ENCODE data around the gene HMGA1. TPM values are rescaled to one million over a fixed set of nuclear protein-coding genes. Genes with fewer than 3 reads are reported as not detected.

HMGA1 gene
- total RNA-seq, 2 experiments from 2014 or later, result 291 to 318 TPM

GRCh38 chr6:34204693-34205092 lies 32.0 kb upstream of the HMGA1 start:
- Mint-ChIP-seq H3K27me3 (no peaks in the 10 kb centered on the region), H3K27ac (no peak overlapping the region), H3K4me1 (peaks cover 14% of the 10 kb centered on the region), H3K9me3 (peaks cover 3% of the 10 kb centered on the region), H3K4me3 (no peak overlapping the region), H3K36me3 (ENCODE audit: low read depth) (no peaks in the 10 kb centered on the region)
- no peak for DNase-seq
- ChIA-PET POLR2A (no interaction called here), CTCF (interaction anchor here (0.6 to 4.8 kb wide), 4 partner anchors 8 to 23 kb away, joined by 3 to 36 read pairs (median 4); no protein-coding TSS in a partner anchor)

- H3K36me3 Mint-ChIP-seq (ENCODE audit: low read depth), result no peaks in the 10 kb centered on the region
- no peak for DNase-seq
- peaks cover 3% of the 10 kb centered on the region for H3K9me3 Mint-ChIP-seq
- H3K27ac Mint-ChIP-seq, result no peak overlapping the region
- H3K27me3 Mint-ChIP-seq, result no peaks in the 10 kb centered on the region
- H3K4me3 Mint-ChIP-seq, result no peak overlapping the region
- ChIA-PET POLR2A (no interaction called here), CTCF (interaction anchor here (0.6 to 4.8 kb wide), 3 partner anchors 9 to 43 kb away, joined by 3 to 36 read pairs (median 5); no protein-coding TSS in a partner anchor)
- H3K4me1 Mint-ChIP-seq, result peaks cover 14% of the 10 kb centered on the region
These were observed 31.2 kb upstream of the HMGA1 start for GRCh38 chr6:34205466-34205865.

GRCh38 chr6:34205916-34206315 lies 30.8 kb upstream of the HMGA1 start:
- H3K4me1 Mint-ChIP-seq, result peaks cover 14% of the 10 kb centered on the region
- no peaks in the 10 kb centered on the region for H3K27me3 Mint-ChIP-seq
- ChIA-PET POLR2A (no interaction called here), CTCF (interaction anchor here (0.6 to 4.8 kb wide), 3 partner anchors 9 to 43 kb away, joined by 3 to 36 read pairs (median 5); no protein-coding TSS in a partner anchor)
- H3K9me3 Mint-ChIP-seq, result peaks cover 3% of the 10 kb centered on the region
- H3K27ac Mint-ChIP-seq, result no peak overlapping the region
- no peaks in the 10 kb centered on the region for H3K36me3 Mint-ChIP-seq (ENCODE audit: low read depth)
- H3K4me3 Mint-ChIP-seq, result no peak overlapping the region
- DNase-seq, result no peak

- ChIA-PET POLR2A (no interaction called here), CTCF (interaction anchor here (4.8 kb wide), 1 partner anchor 10 kb away, joined by 36 read pairs; no protein-coding TSS in a partner anchor)
- peaks cover 14% of the 10 kb centered on the region for H3K4me1 Mint-ChIP-seq
- H3K4me3 Mint-ChIP-seq, result no peak overlapping the region
- peaks cover 2% of the 10 kb centered on the region for H3K9me3 Mint-ChIP-seq
- H3K27me3 Mint-ChIP-seq, result no peaks in the 10 kb centered on the region
- no peak overlapping the region for H3K27ac Mint-ChIP-seq
- no peak for DNase-seq
- no peaks in the 10 kb centered on the region for H3K36me3 Mint-ChIP-seq (ENCODE audit: low read depth)
These were observed 29.9 kb upstream of the HMGA1 start for GRCh38 chr6:34206726-34207125.

- peaks cover 14% of the 10 kb centered on the region for H3K4me1 Mint-ChIP-seq
- POLR2A ChIA-PET, result no interaction called here
- no peaks in the 10 kb centered on the region for H3K27me3 Mint-ChIP-seq
- H3K27ac Mint-ChIP-seq, result no peak overlapping the region
- no peaks in the 10 kb centered on the region for H3K36me3 Mint-ChIP-seq (ENCODE audit: low read depth)
- H3K4me3 Mint-ChIP-seq, result no peak overlapping the region
- CTCF ChIA-PET, result interaction anchor here (0.5 to 4.8 kb wide), 3 partner anchors 11 to 759 kb away, joined by 3 to 36 read pairs (median 6); no protein-coding TSS in a partner anchor
- no peaks in the 10 kb centered on the region for H3K9me3 Mint-ChIP-seq
- no peak for DNase-seq
These were observed 28.8 kb upstream of the HMGA1 start for GRCh38 chr6:34207695-34208443.

DNA sequence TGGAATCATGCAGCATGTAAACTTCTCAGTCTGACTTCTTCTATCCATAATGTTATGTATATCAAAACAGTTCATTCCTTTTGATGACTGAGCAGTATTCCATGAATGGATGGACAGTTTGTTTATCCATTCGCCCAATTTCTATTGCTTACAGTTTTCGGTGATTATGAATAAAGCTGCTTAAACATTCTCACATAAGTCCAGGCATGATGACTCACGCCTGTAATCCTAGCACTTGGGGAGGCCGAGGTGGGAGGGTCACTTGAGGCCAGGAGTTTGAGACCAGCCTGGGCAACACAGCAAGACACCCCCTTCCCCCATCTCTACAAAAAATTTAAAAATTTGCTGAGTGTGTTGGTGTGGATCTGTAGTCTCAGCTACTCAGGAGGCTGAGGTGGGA lies 22.9 kb upstream of the HMGA1 start:
- ChIA-PET POLR2A (no interaction called here), CTCF (interaction anchor here (0.6 to 0.9 kb wide), 3 partner anchors 9 to 26 kb away, joined by 3 to 5 read pairs (median 4); no protein-coding TSS in a partner anchor)
- H3K4me3 Mint-ChIP-seq, result no peak overlapping the region
- H3K4me1 Mint-ChIP-seq, result peaks cover 4% of the 10 kb centered on the region
- H3K27ac Mint-ChIP-seq, result no peak overlapping the region
- H3K27me3 Mint-ChIP-seq, result no peaks in the 10 kb centered on the region
- no peaks in the 10 kb centered on the region for H3K36me3 Mint-ChIP-seq (ENCODE audit: low read depth)
- H3K9me3 Mint-ChIP-seq, result no peaks in the 10 kb centered on the region
- no peak for DNase-seq

DNA sequence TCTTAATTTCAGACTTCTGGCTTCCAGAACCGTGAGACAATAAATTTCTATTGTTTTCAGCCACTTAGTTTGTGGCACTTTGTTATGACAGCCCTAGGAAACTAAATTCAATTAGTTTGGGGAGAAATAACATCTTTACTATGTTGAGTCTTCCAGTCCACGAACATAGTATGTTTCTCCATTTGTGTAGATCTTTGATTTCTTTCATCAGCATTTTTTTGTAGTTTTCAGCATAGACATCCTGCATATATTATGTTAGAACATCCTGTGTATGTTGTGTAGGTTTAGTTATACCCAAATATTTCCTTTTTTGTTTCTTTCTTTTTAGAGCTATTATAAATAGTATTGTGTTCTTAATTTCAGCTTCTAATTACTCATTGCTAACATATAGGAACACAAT lies 18.0 kb upstream of the HMGA1 start:
- Mint-ChIP-seq H3K4me1 (peaks cover 15% of the 10 kb centered on the region), H3K4me3 (no peak overlapping the region), H3K9me3 (no peaks in the 10 kb centered on the region), H3K27me3 (no peaks in the 10 kb centered on the region), H3K27ac (no peak overlapping the region), H3K36me3 (ENCODE audit: low read depth) (no peaks in the 10 kb centered on the region)
- CTCF ChIA-PET, result interaction anchor here (0.7 to 1.6 kb wide), 3 partner anchors 36 to 533 kb away, joined by 3 read pairs; no protein-coding TSS in a partner anchor
- POLR2A ChIA-PET, result no interaction called here
- no peak for DNase-seq

DNA sequence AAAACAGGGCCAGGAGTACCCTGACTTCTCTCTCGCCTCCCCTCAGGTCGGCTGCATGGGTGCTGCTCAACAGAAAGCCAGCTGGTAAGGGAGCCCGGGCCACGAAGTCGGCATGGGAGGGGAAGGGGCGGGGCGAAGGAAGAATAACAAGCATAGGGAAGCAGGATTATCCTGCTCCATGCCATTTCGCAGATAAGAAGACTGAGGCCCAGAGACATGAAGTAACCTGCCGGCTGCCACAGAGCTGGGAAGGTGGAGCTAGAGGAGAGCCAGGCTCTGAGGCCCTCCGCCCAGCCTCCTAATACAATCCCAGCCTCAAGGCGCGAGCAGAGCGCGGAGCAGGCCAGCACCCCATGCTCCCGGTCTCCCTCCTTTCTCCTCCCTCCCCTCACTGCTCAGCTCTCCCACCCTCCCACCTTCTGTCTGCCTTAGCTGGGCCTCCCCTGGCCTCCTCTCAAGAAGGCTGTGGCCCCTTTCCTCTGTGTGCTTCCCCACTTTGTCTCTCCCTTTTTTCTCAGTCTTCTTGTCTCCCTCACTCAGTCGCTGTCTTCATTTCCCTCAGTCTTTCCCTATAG lies 13.2 kb upstream of the HMGA1 start:
- peak overlapping the region; percentile 38 for H3K4me3 Mint-ChIP-seq
- H3K36me3 Mint-ChIP-seq (ENCODE audit: low read depth), result no peaks in the 10 kb centered on the region
- no peaks in the 10 kb centered on the region for H3K9me3 Mint-ChIP-seq
- DNase-seq, result no peak
- peaks cover 41% of the 10 kb centered on the region for H3K4me1 Mint-ChIP-seq
- H3K27me3 Mint-ChIP-seq, result no peaks in the 10 kb centered on the region
- CTCF ChIA-PET, result interaction anchor here (0.7 to 2.0 kb wide), 9 partner anchors 9 to 191 kb away, joined by 3 to 11 read pairs (median 5); partner anchors contain the start of gene HMGA1
- POLR2A ChIA-PET, result interaction anchor here (1.3 kb wide), 1 partner anchor 13 kb away, joined by 6 read pairs; the partner anchor contains the start of gene HMGA1
- H3K27ac Mint-ChIP-seq, result peak overlapping the region; percentile 81

DNA sequence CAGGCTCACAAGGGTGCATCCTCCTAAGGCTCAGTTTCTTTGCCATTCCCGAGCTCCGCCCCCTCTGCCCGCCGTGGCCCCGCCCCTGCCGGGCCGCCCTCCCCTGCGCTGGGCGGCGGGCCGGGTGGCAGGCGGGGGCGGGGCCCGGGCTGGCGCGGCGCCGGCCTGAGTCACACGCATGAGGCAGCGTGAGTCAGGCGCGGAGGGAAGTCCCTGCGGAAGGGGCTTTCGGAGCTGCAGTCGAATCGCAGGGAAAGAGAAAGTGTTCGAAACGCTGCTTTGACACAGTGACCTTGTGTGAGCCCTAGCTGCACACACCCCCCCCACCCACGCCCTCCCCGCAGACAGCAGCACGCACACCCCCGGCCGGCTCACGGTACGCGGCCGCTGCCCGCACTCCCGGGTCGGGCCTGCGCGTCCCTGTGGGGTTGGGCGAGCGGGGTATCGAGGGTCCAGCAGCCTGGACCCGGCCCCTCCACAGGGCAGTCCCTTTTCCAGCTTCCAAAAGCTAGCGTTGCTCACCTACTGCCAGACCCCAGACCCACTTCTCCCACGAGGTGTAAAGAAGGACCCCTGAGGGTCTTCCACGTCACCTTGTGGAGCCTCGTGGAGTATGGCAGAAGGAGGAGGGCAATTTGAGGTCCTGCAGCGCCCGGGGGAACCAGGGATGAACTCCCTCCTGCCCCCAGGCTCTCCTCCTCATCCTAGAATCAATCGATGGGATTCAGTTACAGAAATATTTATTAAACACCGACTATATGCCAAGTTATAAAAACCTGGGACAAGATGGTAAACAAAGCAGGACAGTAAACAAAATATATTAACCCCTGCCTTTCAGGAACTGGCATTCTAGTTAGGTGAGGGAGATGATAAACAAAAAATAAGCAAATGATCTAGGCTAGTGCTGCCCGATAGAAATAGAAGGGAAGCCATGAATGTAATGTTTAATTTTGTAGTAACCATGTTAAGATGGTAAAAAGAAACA lies 12.4 kb upstream of the HMGA1 start:
- CTCF ChIA-PET, result interaction anchor here (0.7 to 2.0 kb wide), 8 partner anchors 9 to 191 kb away, joined by 3 to 11 read pairs (median 5); partner anchors contain the start of gene HMGA1
- POLR2A ChIA-PET, result interaction anchor here (1.3 kb wide), 1 partner anchor 12 kb away, joined by 6 read pairs; the partner anchor contains the start of gene HMGA1
- Mint-ChIP-seq H3K9me3 (no peaks in the 10 kb centered on the region), H3K4me1 (peaks cover 40% of the 10 kb centered on the region), H3K27me3 (no peaks in the 10 kb centered on the region), H3K4me3 (peak overlapping the region; percentile 63), H3K27ac (peak overlapping the region; percentile 81), H3K36me3 (ENCODE audit: low read depth) (no peaks in the 10 kb centered on the region)
- peak; percentile 93 for DNase-seq

GRCh38 chr6:34225551-34225950 lies 11.1 kb upstream of the HMGA1 start:
- no peaks in the 10 kb centered on the region for H3K36me3 Mint-ChIP-seq (ENCODE audit: low read depth)
- ChIA-PET POLR2A (no interaction called here), CTCF (no interaction called here)
- no peaks in the 10 kb centered on the region for H3K27me3 Mint-ChIP-seq
- no peak overlapping the region for H3K4me3 Mint-ChIP-seq
- H3K27ac Mint-ChIP-seq, result peak overlapping the region; percentile 19
- no peaks in the 10 kb centered on the region for H3K9me3 Mint-ChIP-seq
- DNase-seq, result no peak
- peaks cover 45% of the 10 kb centered on the region for H3K4me1 Mint-ChIP-seq

GRCh38 chr6:34226066-34226465 lies 10.6 kb upstream of the HMGA1 start:
- H3K4me3 Mint-ChIP-seq, result no peak overlapping the region
- no peaks in the 10 kb centered on the region for H3K27me3 Mint-ChIP-seq
- H3K4me1 Mint-ChIP-seq, result peaks cover 45% of the 10 kb centered on the region
- ChIA-PET POLR2A (no interaction called here), CTCF (interaction anchor here (1.3 to 1.9 kb wide), 2 partner anchors 11 to 23 kb away, joined by 4 to 7 read pairs; partner anchors contain the start of gene HMGA1)
- DNase-seq, result no peak
- H3K36me3 Mint-ChIP-seq (ENCODE audit: low read depth), result no peaks in the 10 kb centered on the region
- no peak overlapping the region for H3K27ac Mint-ChIP-seq
- H3K9me3 Mint-ChIP-seq, result no peaks in the 10 kb centered on the region
